ENCODE results near the gene RHBDL2. TPM values are rescaled to one million over a fixed set of nuclear protein-coding genes. Genes with fewer than 3 reads are reported as not detected.

Gene RHBDL2
- total and polyA plus RNA-seq, 2 experiments from 2014 or later, result 0.22 to 1.4 TPM

- H3K79me2 ChIP-seq (ENCODE audit: insufficient read depth), result no peaks in the 10 kb centered on the region
- no peaks in the 10 kb centered on the region for H4K20me1 ChIP-seq (ENCODE audit: insufficient read depth)
- no peak overlapping the region for H2AFZ ChIP-seq
- WGBS, 2 experiments (ENCODE audit: low coverage in 1 of 2, low lambda C conversion rate in 2 of 2, missing lambda C conversion rate in 2 of 2), result 95 to 96% methylated on average over 2 of the region's 2 CpGs
- TF ChIP-seq EZH2phosphoT487 (IDR thresholded peaks at IDR 0.05; ENCODE audit: insufficient read depth, low read depth), result no peak
- no peak for TF ChIP-seq EZH2 (IDR thresholded peaks at IDR 0.05; ENCODE audit: insufficient read depth, poor library complexity, severe bottlenecking)
- no peak overlapping the region for H3K9ac ChIP-seq
- no peaks in the 10 kb centered on the region for H3F3A ChIP-seq (ENCODE audit: insufficient read depth)
- no peak overlapping the region for H3K27ac ChIP-seq
- H3K27me3 ChIP-seq (replicated peaks; ENCODE audit: insufficient read depth), result no peaks in the 10 kb centered on the region
- in situ Hi-C loops (cut with MboI), result no loop called here
- H3K4me1 ChIP-seq (ENCODE audit: insufficient read depth), result no peaks in the 10 kb centered on the region
- no peak overlapping the region for H3K4me3 ChIP-seq
- no peaks in the 10 kb centered on the region for H3K36me3 ChIP-seq (ENCODE audit: low read depth)
- H3K9me3 ChIP-seq (ENCODE audit: low read depth), result no peaks in the 10 kb centered on the region
- no peak overlapping the region for H3K4me2 ChIP-seq (ENCODE audit: unreplicated experiment)
- H3K9me2 ChIP-seq (ENCODE audit: insufficient read depth), result no peaks in the 10 kb centered on the region
- DNase-seq, result no peak
Observed at GRCh38 chr1:38885092-38885491, 56.5 kb downstream of the RHBDL2 start.

- H3K27ac ChIP-seq, result no peak within 1 kb of the TSS
- no peak for TF ChIP-seq EZH2 (IDR thresholded peaks at IDR 0.05; ENCODE audit: insufficient read depth, poor library complexity, severe bottlenecking)
- TF ChIP-seq EZH2phosphoT487 (IDR thresholded peaks at IDR 0.05; ENCODE audit: insufficient read depth, low read depth), result no peak
- H3K79me2 ChIP-seq (ENCODE audit: insufficient read depth), result no peaks in the 10 kb centered on the region; the same call in 1 of the 2 replicates
- DNase-seq, result no peak
- H3F3A ChIP-seq (ENCODE audit: insufficient read depth), result no peaks in the 10 kb centered on the region
- H2AFZ ChIP-seq, result no peak within 1 kb of the TSS
- H3K9me2 ChIP-seq (ENCODE audit: insufficient read depth), result no peaks in the 10 kb centered on the region
- H3K9me3 ChIP-seq (ENCODE audit: low read depth), result no peaks in the 10 kb centered on the region
- H3K27me3 ChIP-seq (replicated peaks; ENCODE audit: insufficient read depth), result no peaks in the 10 kb centered on the region
- H3K4me3 ChIP-seq, result no peak within 1 kb of the TSS
- H3K4me1 ChIP-seq (ENCODE audit: insufficient read depth), result no peaks in the 10 kb centered on the region
- no peak within 1 kb of the TSS for H3K9ac ChIP-seq
- no peak within 1 kb of the TSS for H3K4me2 ChIP-seq (ENCODE audit: unreplicated experiment)
- H3K36me3 ChIP-seq (ENCODE audit: low read depth), result no peaks in the 10 kb centered on the region
- in situ Hi-C loops (cut with MboI), result no loop called here
- H4K20me1 ChIP-seq (ENCODE audit: insufficient read depth), result no peaks in the 10 kb centered on the region
Observed at GRCh38 chr1:38881487-38881886, 60.1 kb downstream of the RHBDL2 start, which contains the start of gene GJA9. Gene GJA9 (minus strand): TSS chr1:38881587. CDS start chr1:38876098, 5,489 bp downstream.

- H3K9me2 ChIP-seq (ENCODE audit: insufficient read depth), result no peaks in the 10 kb centered on the region
- no peak for TF ChIP-seq EZH2 (IDR thresholded peaks at IDR 0.05; ENCODE audit: insufficient read depth, poor library complexity, severe bottlenecking)
- no peak for TF ChIP-seq EZH2phosphoT487 (IDR thresholded peaks at IDR 0.05; ENCODE audit: insufficient read depth, low read depth)
- H3K27ac ChIP-seq, result no peak overlapping the region
Observed at GRCh38 chr1:38875811-38876210, 65.8 kb downstream of the RHBDL2 start.

GRCh38 chr1:38873027-38873969 is 68.3 kb downstream of the RHBDL2 start, which contains the start of gene MYCBP:
Gene MYCBP (minus strand): TSS chr1:38873348. CDS start chr1:38873305, 43 bp downstream.
- TF ChIP-seq EZH2phosphoT487 (IDR thresholded peaks at IDR 0.05; ENCODE audit: insufficient read depth, low read depth) (no peak), EZH2 (IDR thresholded peaks at IDR 0.05; ENCODE audit: insufficient read depth, poor library complexity, severe bottlenecking) (no peak)
- WGBS, 2 experiments (ENCODE audit: low coverage in 1 of 2, low lambda C conversion rate in 2 of 2, missing lambda C conversion rate in 2 of 2), result 1 to 2% methylated on average over 60 to 67 of the region's 69 CpGs
- in situ Hi-C loops (cut with MboI), result no loop called here

More at GRCh38 chr1:38875811-38876210, 65.8 kb downstream of the RHBDL2 start:
- 77 to 85% methylated on average over 2 of the region's 2 CpGs for WGBS, 2 experiments (ENCODE audit: low coverage in 1 of 2, low lambda C conversion rate in 2 of 2, missing lambda C conversion rate in 2 of 2)
- peaks cover 40% of the 10 kb centered on the region for H3K79me2 ChIP-seq (ENCODE audit: insufficient read depth)
- H4K20me1 ChIP-seq (ENCODE audit: insufficient read depth), result no peaks in the 10 kb centered on the region
- H3K27me3 ChIP-seq (replicated peaks; ENCODE audit: insufficient read depth), result no peaks in the 10 kb centered on the region
- peaks cover 15% of the 10 kb centered on the region for H3K4me1 ChIP-seq (ENCODE audit: insufficient read depth)
- no peak overlapping the region for H2AFZ ChIP-seq
- H3K36me3 ChIP-seq (ENCODE audit: low read depth), result no peaks in the 10 kb centered on the region
- DNase-seq, result no peak
- in situ Hi-C loops (cut with MboI), result no loop called here
- no peaks in the 10 kb centered on the region for H3K9me3 ChIP-seq (ENCODE audit: low read depth)
- no peak overlapping the region for H3K9ac ChIP-seq
- no peak overlapping the region for H3K4me2 ChIP-seq (ENCODE audit: unreplicated experiment)
- no peaks in the 10 kb centered on the region for H3F3A ChIP-seq (ENCODE audit: insufficient read depth)
- no peak overlapping the region for H3K4me3 ChIP-seq

More at GRCh38 chr1:38873027-38873969, 68.3 kb downstream of the RHBDL2 start, which contains the start of gene MYCBP:
- Histone ChIP-seq H3K9me2 (ENCODE audit: insufficient read depth) (no peaks in the 10 kb centered on the region), H3K4me1 (ENCODE audit: insufficient read depth) (peaks cover 15% of the 10 kb centered on the region), H4K20me1 (ENCODE audit: insufficient read depth) (no peaks in the 10 kb centered on the region), H3K4me2 (ENCODE audit: unreplicated experiment) (peak within 1 kb of the TSS; percentile 92), H2AFZ (peak within 1 kb of the TSS; percentile 98), H3K4me3 (peak within 1 kb of the TSS; percentile 97), H3K9ac (peak within 1 kb of the TSS; percentile 83), H3K27ac (peak within 1 kb of the TSS; percentile 31), H3K27me3 (replicated peaks; ENCODE audit: insufficient read depth) (no peaks in the 10 kb centered on the region), H3K9me3 (ENCODE audit: low read depth) (no peaks in the 10 kb centered on the region), H3K79me2 (ENCODE audit: insufficient read depth) (peaks cover 61% of the 10 kb centered on the region), H3F3A (ENCODE audit: insufficient read depth) (no peaks in the 10 kb centered on the region), H3K36me3 (ENCODE audit: low read depth) (no peaks in the 10 kb centered on the region)
- DNase-seq, result peak; percentile 98
